ENCODE data around the gene NPHS1.

Gene NPHS1

DNA sequence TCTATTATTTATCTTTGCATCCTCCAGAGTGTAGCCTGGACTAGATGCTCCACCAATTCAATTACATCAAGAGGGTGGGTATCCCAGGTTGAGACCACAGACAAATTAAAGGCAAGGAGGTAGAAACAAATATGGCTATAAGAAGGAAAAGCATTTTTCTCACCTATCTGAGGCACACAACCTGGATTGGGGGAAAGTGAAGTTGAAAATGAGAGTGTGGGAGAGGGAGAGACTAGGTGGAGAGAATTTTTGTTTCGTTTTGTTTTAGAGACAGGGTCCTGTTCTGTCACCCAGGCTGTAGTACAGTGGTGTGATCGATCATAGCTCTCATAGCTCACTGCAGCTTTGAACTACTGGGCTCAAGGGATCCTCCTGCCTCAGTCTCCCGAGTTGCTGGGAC is 33.9 kb downstream of the NPHS1 start:
- TF ChIP-seq, protein P1, sequence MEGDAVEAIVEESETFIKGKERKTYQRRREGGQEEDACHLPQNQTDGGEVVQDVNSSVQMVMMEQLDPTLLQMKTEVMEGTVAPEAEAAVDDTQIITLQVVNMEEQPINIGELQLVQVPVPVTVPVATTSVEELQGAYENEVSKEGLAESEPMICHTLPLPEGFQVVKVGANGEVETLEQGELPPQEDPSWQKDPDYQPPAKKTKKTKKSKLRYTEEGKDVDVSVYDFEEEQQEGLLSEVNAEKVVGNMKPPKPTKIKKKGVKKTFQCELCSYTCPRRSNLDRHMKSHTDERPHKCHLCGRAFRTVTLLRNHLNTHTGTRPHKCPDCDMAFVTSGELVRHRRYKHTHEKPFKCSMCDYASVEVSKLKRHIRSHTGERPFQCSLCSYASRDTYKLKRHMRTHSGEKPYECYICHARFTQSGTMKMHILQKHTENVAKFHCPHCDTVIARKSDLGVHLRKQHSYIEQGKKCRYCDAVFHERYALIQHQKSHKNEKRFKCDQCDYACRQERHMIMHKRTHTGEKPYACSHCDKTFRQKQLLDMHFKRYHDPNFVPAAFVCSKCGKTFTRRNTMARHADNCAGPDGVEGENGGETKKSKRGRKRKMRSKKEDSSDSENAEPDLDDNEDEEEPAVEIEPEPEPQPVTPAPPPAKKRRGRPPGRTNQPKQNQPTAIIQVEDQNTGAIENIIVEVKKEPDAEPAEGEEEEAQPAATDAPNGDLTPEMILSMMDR (IDR thresholded peaks at IDR 0.05; ENCODE audit: low read depth, low read length), result no peak
- H3K4me3 ChIP-seq (ENCODE audit: low read depth, low read length), result no peak overlapping the region

DNA sequence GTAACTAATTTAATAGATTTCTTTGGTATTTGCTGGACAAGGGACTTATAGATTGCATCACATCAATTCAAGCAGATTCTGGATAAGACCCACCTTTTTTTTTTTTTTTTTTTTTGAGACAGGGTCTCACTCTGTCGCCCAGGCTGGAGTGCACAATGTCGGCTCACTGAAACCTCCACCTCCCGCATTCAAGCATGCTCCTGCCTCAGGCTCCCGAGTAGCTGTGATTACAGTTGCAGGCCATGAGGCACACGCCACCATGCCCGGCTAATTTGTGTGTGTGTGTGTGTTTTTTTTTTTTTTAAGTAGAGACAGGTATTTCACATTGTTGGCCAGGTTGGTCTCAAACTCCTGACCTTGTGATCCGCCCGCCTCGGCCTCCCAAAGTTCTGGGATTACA is 35.5 kb downstream of the NPHS1 start:
- H3K4me3 ChIP-seq (ENCODE audit: low read depth, low read length), result no peak overlapping the region
- TF ChIP-seq, protein P1 (IDR thresholded peaks at IDR 0.05; ENCODE audit: low read depth, low read length), result no peak

DNA sequence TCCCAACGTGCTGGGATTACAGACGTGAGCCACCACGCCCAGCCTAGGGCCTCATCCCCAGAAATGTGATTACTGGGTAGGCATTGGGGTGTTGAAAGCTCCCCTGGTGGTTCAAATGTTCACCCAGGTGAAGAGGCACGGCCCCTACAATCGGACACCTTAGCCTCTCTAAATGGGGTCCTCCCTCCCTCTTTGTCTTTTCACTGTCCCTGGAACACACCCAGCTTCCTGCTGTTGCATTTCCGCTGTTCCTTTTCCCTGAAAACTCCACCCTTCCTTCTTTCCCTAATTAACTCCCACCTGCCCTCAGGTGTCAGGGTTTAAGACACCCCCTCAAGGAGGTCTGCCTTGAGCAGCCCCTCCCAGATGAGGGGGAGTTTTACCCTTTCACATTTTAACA is 36.0 kb downstream of the NPHS1 start:
- TF ChIP-seq, protein P1 (IDR thresholded peaks at IDR 0.05; ENCODE audit: low read depth, low read length), result no peak

DNA sequence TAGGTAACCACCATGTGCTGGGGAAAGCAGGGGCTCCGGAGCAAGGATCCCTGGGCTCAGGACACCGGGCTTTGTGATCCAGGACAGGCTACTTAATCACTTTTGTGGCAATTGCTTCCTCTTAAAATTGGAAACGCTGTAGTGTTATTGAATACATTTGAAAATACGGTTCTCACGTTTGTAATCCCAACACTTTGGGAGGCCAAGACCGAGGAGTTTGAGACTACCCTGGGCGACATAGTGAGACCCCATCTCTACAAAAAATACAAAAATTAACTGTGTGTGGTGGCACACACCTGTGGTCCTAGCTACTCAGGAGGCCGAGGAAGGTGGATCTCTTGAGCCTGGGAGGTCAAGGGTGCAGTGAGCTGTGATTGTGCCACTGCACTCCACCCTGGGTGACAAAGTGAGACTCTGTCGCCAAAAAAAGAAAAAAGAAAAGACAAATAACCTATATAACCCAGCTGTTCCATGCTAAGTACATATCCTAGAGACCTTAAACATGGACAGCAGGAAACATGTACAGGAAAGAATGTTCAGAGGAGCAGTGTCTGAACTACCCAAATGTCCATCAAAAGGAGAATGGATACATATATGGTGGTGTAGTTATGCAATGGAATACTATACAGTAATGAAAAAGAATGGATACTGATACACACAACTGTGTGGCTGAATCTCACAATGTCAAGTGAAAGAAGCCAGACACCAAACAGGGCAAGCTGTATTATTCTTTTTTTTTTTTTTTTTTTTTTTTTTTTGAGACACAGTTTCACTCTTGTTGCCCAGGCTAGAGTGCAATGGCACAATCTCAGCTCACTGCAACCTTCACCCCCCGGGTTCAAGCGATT is 39.0 kb downstream of the NPHS1 start:
- no peak overlapping the region for H3K4me3 ChIP-seq (ENCODE audit: low read depth, low read length)
- TF ChIP-seq, protein P1 (IDR thresholded peaks at IDR 0.05; ENCODE audit: low read depth, low read length), result no peak

More for the DNA sequence above, 36.0 kb downstream of the NPHS1 start:
- no peak overlapping the region for H3K4me3 ChIP-seq (ENCODE audit: low read depth, low read length)

DNA sequence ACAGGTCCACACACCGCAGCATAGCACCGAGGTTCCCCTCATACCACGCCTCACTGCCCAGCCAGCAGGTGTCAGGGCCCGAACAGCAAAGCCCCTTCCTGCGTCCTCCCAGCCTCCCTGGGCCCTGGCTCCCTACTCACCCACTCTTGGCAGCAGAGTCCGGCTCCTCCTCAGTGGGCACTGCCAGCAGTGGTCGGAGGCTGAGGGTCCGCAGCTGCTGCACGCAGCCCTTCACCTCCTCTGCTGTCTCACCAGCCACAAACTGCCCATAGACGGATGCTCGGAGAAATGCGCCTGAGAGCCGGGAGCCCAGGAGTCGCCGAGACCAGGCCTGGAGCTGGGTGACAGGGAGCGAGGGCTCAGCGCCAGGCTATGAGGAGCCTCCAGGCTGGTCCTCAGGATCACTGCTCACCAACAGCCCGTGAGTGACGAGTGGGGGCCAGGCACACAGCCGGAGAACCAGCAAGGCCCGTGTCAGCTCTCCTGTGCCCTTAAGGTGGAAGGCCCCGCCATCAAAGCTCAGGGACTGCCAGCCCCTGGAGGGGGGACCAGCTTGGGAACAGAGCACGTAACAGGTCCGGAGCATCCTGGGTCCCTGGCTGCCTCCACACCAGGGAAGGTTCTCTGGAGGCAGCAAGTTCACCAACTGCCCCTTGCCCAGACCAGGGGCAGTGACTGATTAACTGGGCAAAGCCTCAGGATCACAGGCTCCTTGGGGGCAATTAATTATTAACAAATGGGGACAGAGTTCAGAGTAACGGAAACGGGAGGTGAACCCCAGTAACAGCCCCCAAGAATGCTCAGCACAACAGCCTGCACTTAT is 39.9 kb downstream of the NPHS1 start, which contains the start of gene PRODH2:
TSS of gene PRODH2 (minus strand) at position 626 of the 823 bp plus-strand sequence. CDS start at position 586, 40 bp downstream.
- H3K4me3 ChIP-seq (ENCODE audit: low read depth, low read length), result no peak within 1 kb of the TSS
- TF ChIP-seq, protein P1 (IDR thresholded peaks at IDR 0.05; ENCODE audit: low read depth, low read length), result no peak

DNA sequence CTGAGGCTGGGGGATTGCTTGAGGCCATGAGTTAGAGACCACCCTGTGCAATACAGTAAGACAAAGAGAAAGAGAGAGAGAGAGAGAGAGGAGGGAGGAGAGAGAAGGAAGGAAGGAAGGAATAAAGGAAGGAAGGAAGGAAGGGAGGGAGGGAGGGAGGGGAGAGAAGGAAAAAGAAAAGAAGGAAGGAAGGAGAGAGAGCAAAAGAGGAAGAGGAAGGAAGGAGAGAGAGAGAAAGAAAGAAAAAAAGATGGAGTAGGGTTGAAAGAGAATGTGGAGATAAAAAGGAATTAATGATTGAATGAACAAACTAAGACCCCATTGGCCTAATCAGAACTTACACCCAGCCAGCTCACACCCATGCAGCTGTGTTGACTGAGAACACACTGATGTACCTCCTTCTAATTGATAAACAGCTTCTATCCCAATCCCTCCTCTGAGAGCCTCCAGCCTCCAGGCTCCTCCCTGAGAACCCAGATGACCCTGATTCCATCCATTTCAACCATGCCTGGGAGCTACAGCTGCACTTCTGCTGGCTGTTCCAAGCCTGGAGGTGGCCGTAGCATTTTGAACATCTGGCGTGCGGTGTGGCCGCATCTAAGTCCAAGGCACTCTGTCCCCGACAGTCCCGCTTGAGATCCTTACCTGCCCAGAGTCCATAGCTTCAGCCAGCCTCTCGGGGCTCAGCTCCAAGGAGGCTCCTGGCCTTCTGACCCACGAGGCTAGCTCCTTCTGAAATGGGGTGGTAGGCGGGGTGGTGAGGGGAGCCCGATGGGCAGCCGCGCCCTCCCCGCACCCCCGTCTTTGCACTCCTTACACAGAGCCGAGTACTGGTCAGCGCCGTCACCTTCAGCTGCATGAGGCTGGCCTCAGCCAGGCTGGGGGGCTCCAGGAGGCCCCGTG is 40.7 kb downstream of the NPHS1 start:
- H3K4me3 ChIP-seq (ENCODE audit: low read depth, low read length), result no peak overlapping the region
- TF ChIP-seq, protein P1 (IDR thresholded peaks at IDR 0.05; ENCODE audit: low read depth, low read length), result no peak
